Right lobe of liver (tissue), 4 donors: ENCODE data around the gene AP3S2.

Experiments used
- CTCF ChIP-seq, 4 donors: fragments of 200-600 bp in 3 of 4; fragments of 450-650 bp in 1 of 4; IDR thresholded peaks; one replicate each; pipeline versions ENCODE4 v1.5.1 to v1.8.0; 2016 to 2022; ENCODE audit warnings: antibody characterized with exemption in 4 of 4, mild to moderate bottlenecking in 2 of 4
- POLR2A ChIP-seq: fragments of 450-650 bp; IDR thresholded peaks from one replicate; pipeline ENCODE4 v1.6.1; 2017; ENCODE audit warnings: antibody characterized with exemption, mild to moderate bottlenecking
- donor health status: DM: no; HTN: no; CAD: no.
- donor health status: DM: no; HTN: no; CAD: no.
- donor health status: DM: no; HTN: yes; CAD: no.

GRCh38 chr15:89781055-89781454 is 112.7 kb downstream of the AP3S2 start:
- no peak for TF ChIP-seq CTCF (IDR thresholded peaks at IDR 0.05)
- no peak for TF ChIP-seq POLR2A
